ENCODE results near the gene SLC25A41.

Gene SLC25A41

DNA sequence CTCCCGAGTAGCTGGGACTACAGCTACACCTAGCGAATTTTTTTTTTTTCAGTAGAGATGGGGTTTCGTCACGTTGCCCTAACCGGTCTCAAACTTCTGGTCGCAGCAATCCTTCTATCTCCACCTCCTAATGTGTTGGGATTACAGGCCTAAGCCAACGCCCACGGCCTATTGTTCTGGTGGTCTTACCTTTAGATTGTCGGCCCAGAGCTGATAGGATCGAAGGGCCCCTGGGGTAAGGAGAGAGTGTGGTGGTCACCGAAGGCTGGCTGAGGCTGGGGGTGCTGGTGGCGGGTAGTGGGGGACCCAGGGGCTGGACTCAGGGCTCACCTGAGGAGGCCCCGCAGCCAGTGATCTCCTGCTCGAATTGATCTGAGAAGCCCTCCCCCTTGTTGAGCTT is 37.5 kb upstream of the SLC25A41 start:
- Histone ChIP-seq H3K27me3 (ENCODE audit: control insufficient read depth in 1 of 2, insufficient read depth in 1 of 2, low read length in 2 of 2) (peaks cover 20 to 63% of the 10 kb centered on the region in 2 experiments), H3K36me3 (ENCODE audit: control insufficient read depth in 1 of 2, insufficient read depth in 2 of 2, low read depth in 1 of 2, low read length in 2 of 2) (peaks cover 0 to 17% of the 10 kb centered on the region in 2 experiments), H4K91ac (ENCODE audit: low read length) (no peak overlapping the region), H2BK12ac (ENCODE audit: low read length in 2 of 2) (no peak overlapping the region), H3K18ac (ENCODE audit: low read depth in 1 of 2, low read length in 2 of 2) (no peak overlapping the region), H4K8ac (ENCODE audit: low read length) (no peak overlapping the region), H3K9ac (ENCODE audit: low read length) (no peak overlapping the region), H2AK5ac (ENCODE audit: low read length, severe bottlenecking) (no peak overlapping the region), H3K14ac (ENCODE audit: low read length in 2 of 2) (no peak overlapping the region), H3K4me2 (ENCODE audit: low read length, poor library complexity, severe bottlenecking) (no peak overlapping the region), H3K79me1 (replicated peaks; ENCODE audit: low read length, poor library complexity, severe bottlenecking) (no peaks in the 10 kb centered on the region), H3K23ac (ENCODE audit: low read length in 2 of 2) (no peak overlapping the region), H2BK120ac (ENCODE audit: low read depth, low read length) (no peak overlapping the region), H2BK15ac (ENCODE audit: low read depth, poor library complexity, severe bottlenecking) (no peak overlapping the region), H2AFZ (ENCODE audit: low read depth, low read length) (no peak overlapping the region), H2BK5ac (ENCODE audit: low read depth, low read length, poor library complexity, severe bottlenecking) (no peak overlapping the region), H3K9me3 (ENCODE audit: control insufficient read depth, low read length) (no peaks in the 10 kb centered on the region), H3K27ac (ENCODE audit: low read length, poor library complexity, severe bottlenecking) (no peak overlapping the region), H3K4me1 (ENCODE audit: control insufficient read depth, insufficient read depth, low read depth, low read length) (peaks cover 9% of the 10 kb centered on the region), H3K4ac (ENCODE audit: low read depth in 1 of 2, low read length in 2 of 2) (no peak overlapping the region), H3K4me3 (ENCODE audit: insufficient read depth in 1 of 2, low read depth in 1 of 2, low read length in 2 of 2) (no peak overlapping the region)
- WGBS, result 80% methylated on average over 13 of the region's 14 CpGs
- no peak for DNase-seq

DNA sequence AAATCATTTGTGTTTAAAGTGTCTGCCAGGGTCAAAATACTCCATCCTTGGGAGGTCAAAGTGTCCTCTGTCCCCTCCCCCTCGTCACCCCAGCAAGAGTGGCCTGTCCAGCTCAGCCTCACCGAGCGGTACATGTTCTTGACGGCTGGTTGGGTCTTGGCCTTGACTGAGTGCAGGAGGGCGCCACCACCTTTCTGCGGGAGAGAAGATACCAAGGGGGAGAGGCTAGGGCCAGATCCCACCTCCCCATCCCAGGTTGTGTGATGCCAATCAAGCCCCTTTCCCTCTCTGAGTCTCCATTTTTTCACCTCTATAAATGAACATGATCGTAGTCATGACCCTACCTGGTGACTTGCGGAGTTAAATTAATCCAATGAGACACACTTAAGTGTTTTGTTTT is 36.6 kb upstream of the SLC25A41 start:
- no peak overlapping the region for H2BK5ac ChIP-seq (ENCODE audit: low read depth, low read length, poor library complexity, severe bottlenecking)
- no peak overlapping the region for H3K4me2 ChIP-seq (ENCODE audit: low read length, poor library complexity, severe bottlenecking)
- no peaks in the 10 kb centered on the region for H3K9me3 ChIP-seq (ENCODE audit: control insufficient read depth, low read length)
- H4K8ac ChIP-seq (ENCODE audit: low read length), result no peak overlapping the region
- no peak overlapping the region for H2AK5ac ChIP-seq (ENCODE audit: low read length, severe bottlenecking)
- H3K23ac ChIP-seq (ENCODE audit: low read length in 2 of 2), result no peak overlapping the region
- no peak overlapping the region for H3K18ac ChIP-seq (ENCODE audit: low read depth in 1 of 2, low read length in 2 of 2)
- peaks cover 11 to 61% of the 10 kb centered on the region in 2 experiments for H3K27me3 ChIP-seq (ENCODE audit: control insufficient read depth in 1 of 2, insufficient read depth in 1 of 2, low read length in 2 of 2)
- no peak overlapping the region for H3K4ac ChIP-seq (ENCODE audit: low read depth in 1 of 2, low read length in 2 of 2)
- H3K27ac ChIP-seq (ENCODE audit: low read length, poor library complexity, severe bottlenecking), result no peak overlapping the region
- H2BK15ac ChIP-seq (ENCODE audit: low read depth, poor library complexity, severe bottlenecking), result no peak overlapping the region
- no peak overlapping the region for H2AFZ ChIP-seq (ENCODE audit: low read depth, low read length)
- no peak overlapping the region for H2BK120ac ChIP-seq (ENCODE audit: low read depth, low read length)
- no peak overlapping the region for H3K4me3 ChIP-seq (ENCODE audit: insufficient read depth in 1 of 2, low read depth in 1 of 2, low read length in 2 of 2)
- peaks cover 1% of the 10 kb centered on the region for H3K4me1 ChIP-seq (ENCODE audit: control insufficient read depth, insufficient read depth, low read depth, low read length)
- H4K91ac ChIP-seq (ENCODE audit: low read length), result no peak overlapping the region
- DNase-seq, result no peak
- H3K36me3 ChIP-seq (ENCODE audit: control insufficient read depth in 1 of 2, insufficient read depth in 2 of 2, low read depth in 1 of 2, low read length in 2 of 2), result peaks cover 0 to 19% of the 10 kb centered on the region in 2 experiments
- H3K9ac ChIP-seq (ENCODE audit: low read length), result no peak overlapping the region
- 85% methylated on average over 8 of the region's 8 CpGs for WGBS
- no peak overlapping the region for H3K14ac ChIP-seq (ENCODE audit: low read length in 2 of 2)
- H3K79me1 ChIP-seq (replicated peaks; ENCODE audit: low read length, poor library complexity, severe bottlenecking), result no peaks in the 10 kb centered on the region
- H2BK12ac ChIP-seq (ENCODE audit: low read length in 2 of 2), result no peak overlapping the region

DNA sequence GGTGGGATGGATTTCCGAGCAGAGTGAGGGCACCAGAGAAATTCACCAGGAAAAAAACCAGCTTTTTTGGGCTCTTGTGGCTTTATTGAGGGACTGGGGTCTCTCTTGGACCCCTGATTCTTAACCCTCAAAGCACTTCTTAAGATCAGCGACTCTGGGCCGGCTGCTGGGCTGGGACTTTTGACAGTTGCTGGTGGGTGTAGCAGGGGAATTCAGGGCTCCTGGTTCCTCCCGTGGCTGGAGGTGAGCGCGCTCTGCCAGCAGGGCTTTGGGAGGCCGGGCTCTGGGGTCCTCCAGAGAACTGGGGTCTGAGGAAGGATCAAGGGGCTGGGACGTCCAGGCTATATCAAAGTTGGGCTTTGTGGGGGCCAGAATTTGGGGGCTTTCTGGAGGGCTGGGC is 33.8 kb upstream of the SLC25A41 start:
- Histone ChIP-seq H3K18ac (ENCODE audit: low read depth in 1 of 2, low read length in 2 of 2) (no peak overlapping the region), H3K4me3 (ENCODE audit: insufficient read depth in 1 of 2, low read depth in 1 of 2, low read length in 2 of 2) (no peak overlapping the region), H3K4me2 (ENCODE audit: low read length, poor library complexity, severe bottlenecking) (no peak overlapping the region), H2BK15ac (ENCODE audit: low read depth, poor library complexity, severe bottlenecking) (no peak overlapping the region), H4K91ac (ENCODE audit: low read length) (no peak overlapping the region), H2BK5ac (ENCODE audit: low read depth, low read length, poor library complexity, severe bottlenecking) (no peak overlapping the region), H3K4me1 (ENCODE audit: control insufficient read depth, insufficient read depth, low read depth, low read length) (peaks cover 17% of the 10 kb centered on the region), H3K27me3 (ENCODE audit: control insufficient read depth in 1 of 2, insufficient read depth in 1 of 2, low read length in 2 of 2) (peaks cover 4 to 63% of the 10 kb centered on the region in 2 experiments), H2AFZ (ENCODE audit: low read depth, low read length) (no peak overlapping the region), H3K23ac (ENCODE audit: low read length in 2 of 2) (no peak overlapping the region), H4K8ac (ENCODE audit: low read length) (no peak overlapping the region), H2BK12ac (ENCODE audit: low read length in 2 of 2) (no peak overlapping the region), H2BK120ac (ENCODE audit: low read depth, low read length) (no peak overlapping the region), H3K14ac (ENCODE audit: low read length in 2 of 2) (no peak overlapping the region), H3K9me3 (ENCODE audit: control insufficient read depth, low read length) (no peaks in the 10 kb centered on the region), H3K36me3 (ENCODE audit: control insufficient read depth in 1 of 2, insufficient read depth in 2 of 2, low read depth in 1 of 2, low read length in 2 of 2) (peaks cover 0 to 19% of the 10 kb centered on the region in 2 experiments), H3K9ac (ENCODE audit: low read length) (no peak overlapping the region), H3K4ac (ENCODE audit: low read depth in 1 of 2, low read length in 2 of 2) (no peak overlapping the region), H3K27ac (ENCODE audit: low read length, poor library complexity, severe bottlenecking) (no peak overlapping the region), H2AK5ac (ENCODE audit: low read length, severe bottlenecking) (no peak overlapping the region), H3K79me1 (replicated peaks; ENCODE audit: low read length, poor library complexity, severe bottlenecking) (no peaks in the 10 kb centered on the region)
- 76% methylated on average over 8 of the region's 8 CpGs for WGBS
- no peak for DNase-seq

DNA sequence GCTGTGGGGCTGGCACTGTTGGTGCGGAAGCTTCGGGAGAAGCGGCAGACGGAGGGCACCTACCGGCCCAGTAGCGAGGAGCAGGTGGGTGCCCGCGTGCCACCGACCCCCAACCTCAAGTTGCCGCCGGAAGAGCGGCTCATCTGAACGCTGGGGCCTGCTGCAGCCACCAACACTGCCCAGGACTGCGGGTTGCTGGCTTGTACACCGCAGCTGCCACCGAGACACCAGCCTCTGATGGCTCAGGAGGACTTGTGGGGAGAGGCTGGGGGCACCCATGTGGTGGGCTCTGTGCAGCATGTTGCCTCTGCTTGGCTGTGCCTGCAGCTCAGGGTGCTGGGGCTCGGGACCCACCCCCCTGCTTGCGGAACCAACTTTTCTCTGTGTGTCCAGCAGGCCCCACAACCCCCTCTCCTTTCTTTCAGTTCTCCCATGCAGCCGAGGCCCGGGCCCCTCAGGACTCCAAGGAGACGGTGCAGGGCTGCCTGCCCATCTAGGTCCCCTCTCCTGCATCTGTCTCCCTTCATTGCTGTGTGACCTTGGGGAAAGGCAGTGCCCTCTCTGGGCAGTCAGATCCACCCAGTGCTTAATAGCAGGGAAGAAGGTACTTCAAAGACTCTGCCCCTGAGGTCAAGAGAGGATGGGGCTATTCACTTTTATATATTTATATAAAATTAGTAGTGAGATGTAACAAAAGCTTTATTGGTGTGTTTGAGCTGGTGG is 33.1 kb upstream of the SLC25A41 start:
- H2AK5ac ChIP-seq (ENCODE audit: low read length, severe bottlenecking), result no peak overlapping the region
- no peak for DNase-seq
- H3K79me1 ChIP-seq (replicated peaks; ENCODE audit: low read length, poor library complexity, severe bottlenecking), result no peaks in the 10 kb centered on the region
- H3K9me3 ChIP-seq (ENCODE audit: control insufficient read depth, low read length), result no peaks in the 10 kb centered on the region
- no peak overlapping the region for H3K27ac ChIP-seq (ENCODE audit: low read length, poor library complexity, severe bottlenecking)
- H2BK5ac ChIP-seq (ENCODE audit: low read depth, low read length, poor library complexity, severe bottlenecking), result no peak overlapping the region
- H2AFZ ChIP-seq (ENCODE audit: low read depth, low read length), result no peak overlapping the region
- 96% methylated on average over 21 of the region's 21 CpGs for WGBS
- no peak overlapping the region for H3K23ac ChIP-seq (ENCODE audit: low read length in 2 of 2)
- H4K8ac ChIP-seq (ENCODE audit: low read length), result no peak overlapping the region
- H3K4ac ChIP-seq (ENCODE audit: low read depth in 1 of 2, low read length in 2 of 2), result no peak overlapping the region
- peaks cover 4 to 66% of the 10 kb centered on the region in 2 experiments for H3K27me3 ChIP-seq (ENCODE audit: control insufficient read depth in 1 of 2, insufficient read depth in 1 of 2, low read length in 2 of 2)
- no peak overlapping the region for H2BK15ac ChIP-seq (ENCODE audit: low read depth, poor library complexity, severe bottlenecking)
- no peak overlapping the region for H3K18ac ChIP-seq (ENCODE audit: low read depth in 1 of 2, low read length in 2 of 2)
- H4K91ac ChIP-seq (ENCODE audit: low read length), result no peak overlapping the region
- H3K14ac ChIP-seq (ENCODE audit: low read length in 2 of 2), result no peak overlapping the region
- H2BK120ac ChIP-seq (ENCODE audit: low read depth, low read length), result no peak overlapping the region
- no peak overlapping the region for H3K4me2 ChIP-seq (ENCODE audit: low read length, poor library complexity, severe bottlenecking)
- H3K4me3 ChIP-seq (ENCODE audit: insufficient read depth in 1 of 2, low read depth in 1 of 2, low read length in 2 of 2), result no peak overlapping the region
- no peak overlapping the region for H2BK12ac ChIP-seq (ENCODE audit: low read length in 2 of 2)
- H3K36me3 ChIP-seq (ENCODE audit: control insufficient read depth in 1 of 2, insufficient read depth in 2 of 2, low read depth in 1 of 2, low read length in 2 of 2), result peaks cover 0 to 19% of the 10 kb centered on the region in 2 experiments
- peaks cover 17% of the 10 kb centered on the region for H3K4me1 ChIP-seq (ENCODE audit: control insufficient read depth, insufficient read depth, low read depth, low read length)
- H3K9ac ChIP-seq (ENCODE audit: low read length), result no peak overlapping the region
